Measurements from ENCODE around the gene PRODH2. TPM values are rescaled to one million over a fixed set of nuclear protein-coding genes. Genes with fewer than 3 reads are reported as not detected.

PRODH2 gene
- total RNA-seq, 1 donor from 2014 or later = not detected

DNA sequence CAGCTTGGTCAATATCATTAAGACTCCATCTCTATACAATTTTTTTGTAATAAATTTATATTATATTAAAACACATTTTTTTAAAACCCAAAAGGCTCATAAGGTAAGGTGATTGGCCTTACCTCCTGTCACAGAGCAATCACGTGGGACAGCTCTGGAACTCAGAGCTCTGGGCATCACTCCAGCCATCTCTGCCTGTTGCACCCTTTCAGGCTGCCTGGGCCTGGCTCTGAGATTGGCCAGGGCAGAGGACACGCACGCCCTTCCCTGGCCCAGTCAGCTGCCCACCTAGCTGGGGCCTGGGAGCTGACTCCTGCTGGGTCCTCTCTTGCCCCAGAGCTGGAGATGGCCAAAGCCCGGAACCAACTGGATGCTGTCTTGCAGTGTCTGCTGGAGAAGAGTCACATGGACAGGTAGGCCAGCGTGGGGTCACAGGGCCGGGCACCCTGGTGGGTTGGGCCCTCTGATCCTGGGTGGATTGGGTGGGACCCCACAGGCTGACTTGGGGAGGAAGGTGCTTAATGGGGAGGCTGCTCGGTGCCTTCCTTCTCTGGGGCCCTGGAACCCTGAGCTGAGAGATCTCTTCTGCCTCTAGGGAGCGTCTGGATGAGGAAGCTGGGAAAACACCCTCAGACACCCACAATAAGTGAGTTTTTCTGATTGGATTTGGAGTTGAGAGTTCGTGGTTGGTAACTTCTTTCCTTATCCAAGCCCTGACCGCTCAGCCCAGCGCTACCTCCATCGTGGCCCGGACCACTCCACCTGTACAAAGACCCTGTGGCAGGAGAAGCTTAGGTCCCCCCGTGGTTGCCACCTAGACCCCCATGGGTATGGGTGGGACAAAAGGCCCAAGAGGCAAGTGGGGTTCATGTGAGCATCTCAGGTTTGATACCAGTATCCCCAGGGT, 60.6 kb downstream of the PRODH2 start:
- ATAC-seq (no peak), DNase-seq (no peak)
- intact Hi-C loops (cut with micrococcal nuclease) = no loop called here

DNA sequence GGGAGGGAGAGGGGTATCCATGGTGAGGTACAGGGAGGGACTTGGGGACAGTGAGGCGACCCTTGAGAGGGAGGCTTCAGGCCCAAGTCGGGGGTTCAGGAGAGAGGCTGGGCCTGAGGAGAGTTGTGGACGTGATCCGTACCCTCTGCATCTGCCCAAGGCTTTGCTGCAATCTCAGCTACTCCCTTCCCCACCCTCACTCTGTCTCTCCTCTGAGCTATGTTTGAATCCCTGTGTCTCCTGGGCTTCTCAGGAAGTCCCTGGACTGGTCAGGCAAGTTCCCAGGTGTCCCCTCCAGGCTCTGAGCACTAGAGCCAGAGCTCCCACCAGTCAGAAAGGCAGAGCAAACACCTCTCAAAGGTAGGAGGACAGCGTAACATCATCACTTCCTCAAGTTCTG, 62.5 kb downstream of the PRODH2 start:
- ATAC-seq (no peak), DNase-seq (no peak)
- intact Hi-C loops (cut with micrococcal nuclease) = no loop called here

Other genes starting within 250 kb of the PRODH2 start
- gene ATP4A, start 249.2 kb downstream of the PRODH2 start, total RNA-seq = not detected
- gene PMIS2, start 226.7 kb downstream of the PRODH2 start, total RNA-seq = not detected
- 3.9 TPM for gene HAUS5, start 200.1 kb downstream of the PRODH2 start, total RNA-seq
- 51.0 TPM for gene RBM42, start 183.8 kb downstream of the PRODH2 start, total RNA-seq
- 0.27 TPM for gene ETV2, start 171.1 kb downstream of the PRODH2 start, total RNA-seq
- 1,553 TPM for gene COX6B1, start 164.5 kb downstream of the PRODH2 start, total RNA-seq
- gene UPK1A, start 146.3 kb downstream of the PRODH2 start, total RNA-seq = not detected
- not detected for gene ZBTB32, start 108.3 kb downstream of the PRODH2 start, total RNA-seq
- gene KMT2B, start 94.8 kb downstream of the PRODH2 start, total RNA-seq = 15.8 TPM
- 3.2 TPM for gene IGFLR1, start 70.4 kb downstream of the PRODH2 start, total RNA-seq
- gene U2AF1L4, start 67.4 kb downstream of the PRODH2 start, total RNA-seq = 18.4 TPM
- gene PSENEN, start 67.2 kb downstream of the PRODH2 start, total RNA-seq = 41.3 TPM
- gene LIN37, start 64.3 kb downstream of the PRODH2 start, total RNA-seq = 8.3 TPM
- gene HSPB6, start 55.8 kb downstream of the PRODH2 start, total RNA-seq = 676 TPM
- 5.2 TPM for gene PROSER3, start 54.7 kb downstream of the PRODH2 start, total RNA-seq
- 4.2 TPM for gene ARHGAP33, start 37.3 kb downstream of the PRODH2 start, total RNA-seq
- not detected for gene NPHS1, start 39.7 kb upstream of the PRODH2 start, total RNA-seq
- 0.12 TPM for gene KIRREL2, start 44.1 kb upstream of the PRODH2 start, total RNA-seq
- 25.7 TPM for gene APLP1, start 55.7 kb upstream of the PRODH2 start, total RNA-seq
- gene NFKBID, start 87.7 kb upstream of the PRODH2 start, total RNA-seq = 3.8 TPM
- gene HCST, start 89.7 kb upstream of the PRODH2 start, total RNA-seq = 7.1 TPM
- 28.5 TPM for gene TYROBP, start 95.5 kb upstream of the PRODH2 start, total RNA-seq
- gene LRFN3, start 123.5 kb upstream of the PRODH2 start, total RNA-seq = 7.5 TPM
- gene SDHAF1, start 182.3 kb upstream of the PRODH2 start, total RNA-seq = 9.4 TPM
- 0.30 TPM for gene SYNE4, start 196.0 kb upstream of the PRODH2 start, total RNA-seq
- 7.8 TPM for gene ALKBH6, start 201.4 kb upstream of the PRODH2 start, total RNA-seq
- 5.0 TPM for gene CLIP3, start 220.0 kb upstream of the PRODH2 start, total RNA-seq
- gene THAP8, start 241.4 kb upstream of the PRODH2 start, total RNA-seq = 4.0 TPM
- 28.7 TPM for gene WDR62, start 242.1 kb upstream of the PRODH2 start, total RNA-seq

Measured in left ventricle myocardium superior (tissue), 1 donor.